ENCODE data around the gene GNPAT.

GNPAT gene

DNA sequence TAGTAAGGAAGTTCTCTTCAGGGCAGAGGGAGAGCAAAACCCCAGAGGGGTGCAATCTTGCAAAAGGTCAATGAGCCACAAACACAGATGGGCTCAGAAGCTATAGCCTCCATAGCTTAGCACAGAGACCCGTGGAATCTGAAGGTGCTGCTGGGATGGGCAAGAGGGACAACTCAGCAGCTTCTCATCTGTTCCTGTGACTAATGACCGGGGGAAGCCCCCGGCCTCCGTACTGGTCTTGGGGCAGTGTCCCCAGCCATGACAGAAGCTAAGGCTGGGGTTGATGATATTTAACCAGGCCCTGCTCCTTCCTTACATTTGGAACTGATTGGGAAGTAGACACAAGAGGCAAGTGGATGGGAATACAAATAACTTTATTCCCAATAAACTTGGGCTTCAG lies 77.6 kb downstream of the GNPAT start:
- TF ChIP-seq, protein P1, sequence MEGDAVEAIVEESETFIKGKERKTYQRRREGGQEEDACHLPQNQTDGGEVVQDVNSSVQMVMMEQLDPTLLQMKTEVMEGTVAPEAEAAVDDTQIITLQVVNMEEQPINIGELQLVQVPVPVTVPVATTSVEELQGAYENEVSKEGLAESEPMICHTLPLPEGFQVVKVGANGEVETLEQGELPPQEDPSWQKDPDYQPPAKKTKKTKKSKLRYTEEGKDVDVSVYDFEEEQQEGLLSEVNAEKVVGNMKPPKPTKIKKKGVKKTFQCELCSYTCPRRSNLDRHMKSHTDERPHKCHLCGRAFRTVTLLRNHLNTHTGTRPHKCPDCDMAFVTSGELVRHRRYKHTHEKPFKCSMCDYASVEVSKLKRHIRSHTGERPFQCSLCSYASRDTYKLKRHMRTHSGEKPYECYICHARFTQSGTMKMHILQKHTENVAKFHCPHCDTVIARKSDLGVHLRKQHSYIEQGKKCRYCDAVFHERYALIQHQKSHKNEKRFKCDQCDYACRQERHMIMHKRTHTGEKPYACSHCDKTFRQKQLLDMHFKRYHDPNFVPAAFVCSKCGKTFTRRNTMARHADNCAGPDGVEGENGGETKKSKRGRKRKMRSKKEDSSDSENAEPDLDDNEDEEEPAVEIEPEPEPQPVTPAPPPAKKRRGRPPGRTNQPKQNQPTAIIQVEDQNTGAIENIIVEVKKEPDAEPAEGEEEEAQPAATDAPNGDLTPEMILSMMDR (IDR thresholded peaks at IDR 0.05; ENCODE audit: low read depth, low read length), result no peak
- no peak overlapping the region for H3K4me3 ChIP-seq (replicated peaks in 1 of 2; ENCODE audit: low read depth in 2 of 2, low read length in 2 of 2)
- no peak for DNase-seq (ENCODE audit: low read depth in 2 of 2)

DNA sequence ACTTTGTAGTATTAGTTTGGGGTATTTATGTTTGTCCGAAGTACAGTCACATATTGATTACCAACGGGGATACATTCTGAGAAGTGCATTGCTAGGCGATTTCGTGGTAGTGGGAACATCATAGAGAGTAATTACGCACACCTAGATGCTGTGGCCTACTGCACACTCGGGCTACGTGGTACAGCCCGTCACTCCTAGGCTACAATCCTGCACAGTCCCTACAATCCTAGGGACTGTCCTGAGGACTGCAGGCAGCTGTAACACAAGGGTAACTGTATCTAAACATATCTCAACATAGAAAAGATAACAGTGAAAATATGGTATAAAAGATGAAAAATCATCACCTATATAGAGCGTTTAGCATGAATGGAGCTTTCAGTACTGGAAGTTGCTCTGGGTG lies 78.1 kb downstream of the GNPAT start:
- DNase-seq (ENCODE audit: low read depth in 2 of 2), result no peak
- TF ChIP-seq, protein P1 (IDR thresholded peaks at IDR 0.05; ENCODE audit: low read depth, low read length), result no peak
- no peak overlapping the region for H3K4me3 ChIP-seq (replicated peaks in 1 of 2; ENCODE audit: low read depth in 2 of 2, low read length in 2 of 2)

DNA sequence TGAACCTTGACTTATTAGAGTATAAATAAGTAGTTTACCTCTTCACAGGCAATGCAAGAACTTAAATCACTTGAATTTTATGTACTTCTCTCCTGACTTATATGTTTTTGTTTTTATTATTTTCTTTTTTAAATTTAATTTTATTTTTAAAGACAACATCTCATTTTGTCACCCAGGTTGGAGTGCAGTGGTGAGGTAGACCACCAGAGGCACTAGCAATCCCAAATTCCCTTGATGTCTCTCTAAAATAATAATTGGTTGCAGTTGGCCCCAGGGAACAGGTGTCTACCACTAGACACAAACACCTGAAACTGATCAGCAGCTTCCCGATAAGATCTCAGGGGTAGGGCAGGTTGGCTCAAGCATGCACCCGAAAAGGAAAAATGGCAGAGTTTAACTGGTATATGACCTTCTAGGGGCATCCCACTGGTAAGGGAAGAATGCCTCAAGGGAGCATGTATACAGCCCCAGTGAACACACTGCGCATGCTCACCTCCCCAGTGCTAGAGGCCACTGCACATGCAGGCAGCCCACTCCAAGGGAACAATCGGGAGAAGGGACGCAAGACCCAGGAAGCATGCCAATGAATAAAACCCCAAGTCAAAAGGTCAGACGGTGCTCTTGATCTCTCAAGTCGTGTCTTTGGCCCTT lies 82.0 kb downstream of the GNPAT start:
- TF ChIP-seq, protein P1 (IDR thresholded peaks at IDR 0.05; ENCODE audit: low read depth, low read length), result no peak
- H3K4me3 ChIP-seq (replicated peaks in 1 of 2; ENCODE audit: low read depth in 2 of 2, low read length in 2 of 2), result no peak overlapping the region
- DNase-seq (ENCODE audit: low read depth in 2 of 2), result no peak

DNA sequence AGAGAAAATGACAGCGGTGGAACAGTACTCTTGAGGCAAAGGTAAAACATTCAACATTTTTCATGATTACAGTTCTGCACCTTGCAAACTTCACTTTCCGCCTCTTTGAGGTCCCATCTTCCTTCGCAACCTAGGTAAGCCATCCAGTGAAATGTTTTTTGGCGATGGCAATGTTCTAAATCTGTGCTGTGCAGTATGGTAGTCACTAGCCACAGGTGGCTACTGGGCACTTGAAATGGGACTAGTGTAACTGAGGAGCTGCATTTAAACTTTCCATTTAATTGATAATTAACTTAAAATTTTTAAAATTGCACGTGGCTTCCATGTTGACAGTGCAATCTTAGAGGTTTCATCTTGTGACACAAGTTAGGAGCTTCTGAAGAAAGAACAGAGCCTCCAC lies 83.6 kb downstream of the GNPAT start:
- H3K4me3 ChIP-seq (replicated peaks in 1 of 2; ENCODE audit: low read depth in 2 of 2, low read length in 2 of 2), result no peak overlapping the region
- TF ChIP-seq, protein P1 (IDR thresholded peaks at IDR 0.05; ENCODE audit: low read depth, low read length), result no peak
- DNase-seq (ENCODE audit: low read depth in 2 of 2), result no peak

DNA sequence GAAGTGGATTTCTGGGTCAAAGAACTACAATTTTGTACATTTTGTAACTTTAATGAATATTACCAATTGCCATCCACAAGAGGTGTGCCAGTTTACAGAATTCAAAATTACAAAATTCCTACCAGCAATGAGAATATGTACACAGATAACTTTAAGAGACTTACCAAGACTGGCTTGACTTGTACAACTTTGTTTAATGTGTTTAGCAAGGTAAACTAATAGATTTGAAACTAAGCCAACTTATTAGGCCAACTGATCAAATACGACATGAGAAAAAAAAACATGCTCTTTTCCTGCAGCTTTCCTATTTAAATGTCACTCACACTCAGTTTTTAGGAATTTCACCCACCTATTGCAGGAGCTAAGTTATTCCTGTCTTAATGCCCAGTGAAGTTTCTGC lies 85.2 kb downstream of the GNPAT start:
- TF ChIP-seq, protein P1 (IDR thresholded peaks at IDR 0.05; ENCODE audit: low read depth, low read length), result no peak
- DNase-seq (ENCODE audit: low read depth in 2 of 2), result no peak
- no peak overlapping the region for H3K4me3 ChIP-seq (replicated peaks in 1 of 2; ENCODE audit: low read depth in 2 of 2, low read length in 2 of 2)

Measured in cardiac fibroblast (primary cell).